GM06990 (cell line): ENCODE results near the gene CBR1.

Source experiments
- DNase-seq: peaks from one replicate; pipeline ENCODE4 v3.0.0-alpha.2; 2011; ENCODE audit not compliant: insufficient read length; ENCODE audit errors: extremely low read depth
- H3K27me3 ChIP-seq: replicated peaks from 2 replicates; pipeline ENCODE4 v1.6.0; 2011; ENCODE audit warnings: low read length; ENCODE audit not compliant: control insufficient read depth, insufficient read depth
- H3K36me3 ChIP-seq: 2 replicates; pipeline ENCODE4 v1.5.1; 2011; ENCODE audit warnings: low read length; ENCODE audit not compliant: control insufficient read depth, insufficient read depth
- H3K4me3 ChIP-seq: replicated peaks from 2 replicates; pipeline ENCODE4 v1.5.1; 2011; ENCODE audit warnings: low read depth, mild to moderate bottlenecking, control low read depth, low read length
- TF ChIP-seq, protein P1 (sequence below): IDR thresholded peaks from 2 replicates; pipeline ENCODE4 v1.5.1; 2011; ENCODE audit warnings: low read length, control low read depth, mild to moderate bottlenecking, inconsistent platforms; ENCODE audit not compliant: insufficient read depth, poor library complexity, severe bottlenecking

Gene CBR1

DNA sequence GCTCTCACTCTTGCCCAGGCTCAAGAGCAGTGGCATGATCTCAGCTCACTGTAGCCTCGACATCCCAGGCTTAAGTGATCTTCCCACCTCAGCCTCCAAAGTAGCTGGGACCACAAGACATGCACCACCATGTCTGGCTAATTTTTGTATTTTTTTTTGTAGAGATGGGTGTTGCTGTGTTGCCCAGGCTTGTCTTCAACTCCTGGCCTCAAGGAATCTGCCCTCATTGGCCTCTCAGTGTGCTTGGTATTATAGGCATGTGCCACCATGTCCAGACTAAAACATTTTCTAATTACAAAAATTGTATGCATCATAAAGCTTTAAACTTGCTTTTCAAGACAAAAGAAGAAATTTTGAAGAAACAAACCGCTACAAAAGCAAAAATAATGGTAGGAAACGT, 20.1 kb downstream of the CBR1 start:
- Histone ChIP-seq H3K4me3 (no peak overlapping the region), H3K27me3 (no peaks in the 10 kb centered on the region), H3K36me3 (no peaks in the 10 kb centered on the region)
- TF ChIP-seq, protein P1, sequence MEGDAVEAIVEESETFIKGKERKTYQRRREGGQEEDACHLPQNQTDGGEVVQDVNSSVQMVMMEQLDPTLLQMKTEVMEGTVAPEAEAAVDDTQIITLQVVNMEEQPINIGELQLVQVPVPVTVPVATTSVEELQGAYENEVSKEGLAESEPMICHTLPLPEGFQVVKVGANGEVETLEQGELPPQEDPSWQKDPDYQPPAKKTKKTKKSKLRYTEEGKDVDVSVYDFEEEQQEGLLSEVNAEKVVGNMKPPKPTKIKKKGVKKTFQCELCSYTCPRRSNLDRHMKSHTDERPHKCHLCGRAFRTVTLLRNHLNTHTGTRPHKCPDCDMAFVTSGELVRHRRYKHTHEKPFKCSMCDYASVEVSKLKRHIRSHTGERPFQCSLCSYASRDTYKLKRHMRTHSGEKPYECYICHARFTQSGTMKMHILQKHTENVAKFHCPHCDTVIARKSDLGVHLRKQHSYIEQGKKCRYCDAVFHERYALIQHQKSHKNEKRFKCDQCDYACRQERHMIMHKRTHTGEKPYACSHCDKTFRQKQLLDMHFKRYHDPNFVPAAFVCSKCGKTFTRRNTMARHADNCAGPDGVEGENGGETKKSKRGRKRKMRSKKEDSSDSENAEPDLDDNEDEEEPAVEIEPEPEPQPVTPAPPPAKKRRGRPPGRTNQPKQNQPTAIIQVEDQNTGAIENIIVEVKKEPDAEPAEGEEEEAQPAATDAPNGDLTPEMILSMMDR: no peak
- DNase-seq: no peak

DNA sequence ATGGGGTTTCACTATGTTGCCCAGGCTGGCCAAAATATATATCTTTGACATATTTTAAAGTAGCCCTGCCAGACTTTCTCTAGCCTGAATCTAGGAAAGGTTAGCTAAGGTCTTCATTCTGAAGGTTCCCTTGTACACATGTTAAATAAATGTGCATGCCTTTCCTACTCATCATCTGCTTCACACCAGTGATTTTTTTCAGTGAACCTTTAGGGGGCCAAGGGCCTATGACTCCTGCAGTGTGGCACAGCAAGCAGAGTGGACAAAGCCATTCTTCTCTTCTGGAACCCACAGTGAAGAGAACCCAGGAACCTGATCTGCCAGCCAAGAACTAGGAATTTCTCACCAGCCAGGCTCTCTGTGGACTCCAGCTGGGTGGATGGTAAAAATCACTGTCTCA, 22.9 kb downstream of the CBR1 start:
- Histone ChIP-seq H3K36me3 (no peaks in the 10 kb centered on the region), H3K27me3 (no peaks in the 10 kb centered on the region), H3K4me3 (no peak overlapping the region)
- DNase-seq: no peak
- TF ChIP-seq, protein P1: no peak

DNA sequence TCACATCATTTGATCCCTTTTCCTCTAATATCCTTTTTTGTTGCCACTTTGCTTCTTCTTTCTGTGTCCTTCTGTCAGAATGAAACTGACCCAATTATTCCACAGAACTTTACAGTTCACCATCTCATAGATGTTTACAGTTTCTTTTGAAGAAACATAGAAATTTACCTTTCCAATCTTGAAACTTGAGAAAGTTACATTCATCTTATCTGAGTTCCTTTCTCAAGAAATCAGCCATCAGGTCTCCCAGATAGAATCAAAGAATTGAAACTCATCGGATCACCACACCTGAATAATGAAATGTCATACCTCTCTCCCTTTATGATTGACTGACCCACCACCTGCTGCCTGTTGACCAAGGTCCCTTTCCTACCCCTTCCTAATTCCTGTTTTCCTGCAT, 23.7 kb downstream of the CBR1 start:
- Histone ChIP-seq H3K4me3 (no peak overlapping the region), H3K27me3 (no peaks in the 10 kb centered on the region), H3K36me3 (no peaks in the 10 kb centered on the region)
- TF ChIP-seq, protein P1: no peak
- no peak for DNase-seq

DNA sequence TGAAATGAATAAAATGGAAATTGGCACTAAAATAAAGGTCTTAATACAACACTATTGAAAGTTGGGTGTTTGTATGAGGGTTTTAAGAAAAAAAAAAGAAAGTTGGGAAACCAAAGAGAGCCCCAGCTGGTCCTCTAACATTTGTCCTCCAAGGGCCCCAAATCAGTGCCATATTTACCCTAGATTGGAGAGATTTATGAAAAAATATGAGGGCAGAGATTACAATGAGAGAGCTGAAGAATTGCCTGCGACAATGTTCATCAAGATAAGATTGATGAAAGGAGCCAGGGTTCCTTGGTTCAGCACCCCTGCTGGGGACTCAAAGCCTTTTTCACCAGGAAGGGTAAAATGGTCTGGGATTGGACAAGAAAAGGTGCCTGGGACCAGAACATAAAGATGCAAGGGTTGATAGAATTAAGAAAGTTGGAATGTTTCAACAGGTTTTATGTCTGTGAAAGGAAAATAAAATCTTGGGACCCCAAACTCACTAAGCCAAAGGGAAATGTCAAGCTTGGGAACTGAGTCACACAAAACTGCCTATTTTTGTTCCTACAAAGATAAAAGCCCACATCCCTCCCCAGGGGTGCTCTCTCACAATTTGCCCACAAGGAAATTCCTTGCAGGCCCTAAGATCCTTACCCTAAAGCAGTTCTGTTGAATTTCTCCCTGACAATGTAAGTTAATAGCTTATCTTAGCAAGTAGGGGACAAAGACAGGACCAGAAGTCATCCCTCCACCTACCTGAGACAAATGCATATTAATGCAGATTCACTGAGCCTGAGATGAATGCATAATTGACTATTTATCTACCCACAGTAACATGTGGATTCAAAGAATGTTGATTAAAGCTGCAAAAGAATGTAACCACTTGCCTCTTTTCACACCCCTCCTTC, 26.8 kb downstream of the CBR1 start:
- Histone ChIP-seq H3K27me3 (no peaks in the 10 kb centered on the region), H3K36me3 (no peaks in the 10 kb centered on the region), H3K4me3 (no peak overlapping the region)
- TF ChIP-seq, protein P1: no peak
- DNase-seq: no peak

DNA sequence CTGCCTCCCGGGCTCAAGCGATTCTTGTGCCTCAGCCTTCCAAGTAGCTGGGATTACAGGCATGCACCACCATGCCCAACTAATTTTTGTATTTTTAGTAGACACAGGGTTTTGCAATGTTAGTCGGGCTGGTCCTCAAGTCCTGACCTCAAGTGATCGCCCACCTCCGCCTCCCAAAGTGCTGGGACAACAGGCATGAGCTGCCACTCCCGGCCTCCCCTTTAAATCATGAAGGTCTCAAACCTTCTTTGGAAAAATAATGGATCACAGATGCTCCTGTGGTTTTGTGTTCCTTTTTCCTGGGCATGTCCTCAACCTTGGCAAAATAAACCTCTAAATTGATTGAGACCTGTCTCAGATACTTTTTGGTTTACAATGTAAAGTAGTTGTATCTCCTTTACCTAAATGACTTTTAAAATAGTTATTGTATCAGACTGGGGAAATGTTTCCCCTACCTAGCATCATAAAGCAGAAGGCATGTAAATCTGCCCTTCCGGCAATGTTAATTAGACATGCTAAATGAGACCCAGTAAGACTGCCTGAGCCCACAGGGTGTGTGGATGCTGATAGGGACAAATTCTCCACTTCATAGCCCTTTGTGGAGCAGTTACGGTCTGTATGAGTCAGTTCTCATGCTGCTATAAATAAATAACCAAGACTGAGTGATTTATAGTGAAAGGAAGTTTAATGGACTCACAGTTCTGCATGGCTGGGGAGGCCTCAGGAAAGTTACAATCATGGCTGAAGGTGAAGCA, 27.8 kb downstream of the CBR1 start:
- Histone ChIP-seq H3K27me3 (no peaks in the 10 kb centered on the region), H3K36me3 (no peaks in the 10 kb centered on the region), H3K4me3 (no peak overlapping the region)
- peak; percentile 56 for DNase-seq
- TF ChIP-seq, protein P1: no peak
